HEK293 (cell line): ENCODE measurements around the gene SLC25A47.

ENCODE experiments used
- MYNN ChIP-seq: fragments of 450-650 bp; formaldehyde crosslinking; IDR thresholded peaks from 2 replicates; pipeline ENCODE4 v1.5.1; 2016; ENCODE audit warnings: missing biosample characterization, missing genetic modification characterization, borderline replicate concordance
- PBX3 ChIP-seq: sonication (generic); formaldehyde crosslinking; IDR thresholded peaks from 2 replicates; pipeline ENCODE4 v1.8.1; 2022; ENCODE audit warnings: mild to moderate bottlenecking, moderate library complexity, missing genetic modification reagents
- RBAK ChIP-seq: fragments of 450-650 bp; formaldehyde crosslinking; IDR thresholded peaks from 2 replicates; pipeline ENCODE4 v1.5.1; 2016; ENCODE audit warnings: missing biosample characterization, missing genetic modification characterization
- SP2 ChIP-seq: fragments of 450-650 bp; formaldehyde crosslinking; IDR thresholded peaks from 2 replicates; pipeline ENCODE4 v1.5.1; 2016; ENCODE audit warnings: missing biosample characterization, missing genetic modification characterization
- ZNF24 ChIP-seq: fragments of 450-650 bp; formaldehyde crosslinking; IDR thresholded peaks from 2 replicates; pipeline ENCODE4 v1.5.1; 2016; ENCODE audit warnings: missing biosample characterization, missing genetic modification characterization
- ZNF274 ChIP-seq, 2 experiments: fragments of 200-500 bp in 1 of 2; fragments of 450-650 bp in 1 of 2; sonication (Bioruptor generic) in 1 of 2; formaldehyde crosslinking in 1 of 2; IDR thresholded peaks; 2 replicates each; pipeline versions ENCODE4 v1.5.1 to v1.6.1; 2014 to 2016; ENCODE audit warnings: borderline replicate concordance in 1 of 2, inconsistent platforms in 1 of 2, low read length in 1 of 2, missing biosample characterization in 1 of 2, missing genetic modification characterization in 1 of 2
- ZNF529 ChIP-seq: fragments of 450-650 bp; formaldehyde crosslinking; IDR thresholded peaks from 2 replicates; pipeline ENCODE4 v1.5.1; 2017; ENCODE audit warnings: missing genetic modification characterization, missing biosample characterization; ENCODE audit not compliant: insufficient replicate concordance
- ZNF561 ChIP-seq: fragments of 450-650 bp; IDR thresholded peaks from 2 replicates; pipeline ENCODE4 v1.5.1; 2018; ENCODE audit warnings: missing biosample characterization, missing genetic modification characterization, borderline replicate concordance
- ZNF624 ChIP-seq: fragments of 450-650 bp; formaldehyde crosslinking; IDR thresholded peaks from 2 replicates; pipeline ENCODE4 v1.5.1; 2017; ENCODE audit warnings: missing biosample characterization, missing genetic modification characterization
- ZNF645 ChIP-seq: fragments of 450-650 bp; formaldehyde crosslinking; IDR thresholded peaks from 2 replicates; pipeline ENCODE4; 2016; ENCODE audit warnings: missing biosample characterization, missing genetic modification characterization
- ZNF792 ChIP-seq: fragments of 450-650 bp; formaldehyde crosslinking; IDR thresholded peaks from 2 replicates; pipeline ENCODE4 v1.5.1; 2016; ENCODE audit warnings: missing biosample characterization, missing genetic modification characterization
- ZSCAN5A ChIP-seq: fragments of 450-650 bp; formaldehyde crosslinking; IDR thresholded peaks from 2 replicates; pipeline ENCODE4 v1.5.1; 2016; ENCODE audit warnings: missing biosample characterization, missing genetic modification characterization
- TF ChIP-seq, protein P1 (sequence below): fragments of 450-650 bp; formaldehyde crosslinking; IDR thresholded peaks from 2 replicates; pipeline ENCODE4 v1.5.1; 2016; ENCODE audit warnings: missing biosample characterization, missing genetic modification characterization
- TF ChIP-seq, protein P2 (sequence below): fragments of 450-650 bp; formaldehyde crosslinking; IDR thresholded peaks from 2 replicates; pipeline ENCODE4 v1.5.1; 2016; ENCODE audit warnings: missing biosample characterization, missing genetic modification characterization

GRCh38 chr14:100328495-100329163, 5.5 kb downstream of the SLC25A47 start:
- TF ChIP-seq ZNF24 (no peak), SP2 (tag by site-specific recombination) (no peak), ZNF792 (tag by site-specific recombination) (no peak), ZNF274 (IDR thresholded peaks at IDR 0.05; ENCODE audit: low read length) (no peak), ZNF274 (tag by site-specific recombination; IDR thresholded peaks at IDR 0.05; ENCODE audit: borderline replicate concordance) (no peak), MYNN (tag by site-specific recombination) (no peak), RBAK (tag by site-specific recombination) (no peak), ZNF529 (tag by site-specific recombination) (no peak), ZSCAN5A (no peak), ZNF624 (tag by site-specific recombination) (no peak), PBX3 (CRISPR knock-in tag) (no peak), ZNF645 (no peak), ZNF561 (tag by site-specific recombination) (no peak)
- TF ChIP-seq, protein P1, sequence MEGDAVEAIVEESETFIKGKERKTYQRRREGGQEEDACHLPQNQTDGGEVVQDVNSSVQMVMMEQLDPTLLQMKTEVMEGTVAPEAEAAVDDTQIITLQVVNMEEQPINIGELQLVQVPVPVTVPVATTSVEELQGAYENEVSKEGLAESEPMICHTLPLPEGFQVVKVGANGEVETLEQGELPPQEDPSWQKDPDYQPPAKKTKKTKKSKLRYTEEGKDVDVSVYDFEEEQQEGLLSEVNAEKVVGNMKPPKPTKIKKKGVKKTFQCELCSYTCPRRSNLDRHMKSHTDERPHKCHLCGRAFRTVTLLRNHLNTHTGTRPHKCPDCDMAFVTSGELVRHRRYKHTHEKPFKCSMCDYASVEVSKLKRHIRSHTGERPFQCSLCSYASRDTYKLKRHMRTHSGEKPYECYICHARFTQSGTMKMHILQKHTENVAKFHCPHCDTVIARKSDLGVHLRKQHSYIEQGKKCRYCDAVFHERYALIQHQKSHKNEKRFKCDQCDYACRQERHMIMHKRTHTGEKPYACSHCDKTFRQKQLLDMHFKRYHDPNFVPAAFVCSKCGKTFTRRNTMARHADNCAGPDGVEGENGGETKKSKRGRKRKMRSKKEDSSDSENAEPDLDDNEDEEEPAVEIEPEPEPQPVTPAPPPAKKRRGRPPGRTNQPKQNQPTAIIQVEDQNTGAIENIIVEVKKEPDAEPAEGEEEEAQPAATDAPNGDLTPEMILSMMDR = no peak
- TF ChIP-seq, protein P2, sequence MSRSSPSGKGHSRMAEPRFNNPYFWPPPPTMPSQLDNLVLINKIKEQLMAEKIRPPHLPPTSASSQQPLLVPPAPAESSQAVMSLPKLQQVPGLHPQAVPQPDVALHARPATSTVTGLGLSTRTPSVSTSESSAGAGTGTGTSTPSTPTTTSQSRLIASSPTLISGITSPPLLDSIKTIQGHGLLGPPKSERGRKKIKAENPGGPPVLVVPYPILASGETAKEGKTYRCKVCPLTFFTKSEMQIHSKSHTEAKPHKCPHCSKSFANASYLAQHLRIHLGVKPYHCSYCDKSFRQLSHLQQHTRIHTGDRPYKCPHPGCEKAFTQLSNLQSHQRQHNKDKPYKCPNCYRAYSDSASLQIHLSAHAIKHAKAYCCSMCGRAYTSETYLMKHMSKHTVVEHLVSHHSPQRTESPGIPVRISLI (tag by site-specific recombination) = no peak
